ENCODE data around the gene FREY1.

GRCh38 chr11:45864041-45864440 is 43.0 kb downstream of the FREY1 start:
- TF ChIP-seq POLR2A (IDR thresholded peaks at IDR 0.05; ENCODE audit: low read length) (no peak), GATA1 (IDR thresholded peaks at IDR 0.05; ENCODE audit: low read depth, low read length) (no peak)

All from erythroblast (primary cell).